ENCODE measurements around the gene CHP1. TPM values are rescaled to one million over a fixed set of nuclear protein-coding genes. Genes with fewer than 3 reads are reported as not detected.

CHP1 gene
- total and polyA plus RNA-seq, 2 of the 8 experiments (the other 6 are each of a cell fraction or from before 2014, with no cell fraction given): 45.2 to 89.0 TPM

DNA sequence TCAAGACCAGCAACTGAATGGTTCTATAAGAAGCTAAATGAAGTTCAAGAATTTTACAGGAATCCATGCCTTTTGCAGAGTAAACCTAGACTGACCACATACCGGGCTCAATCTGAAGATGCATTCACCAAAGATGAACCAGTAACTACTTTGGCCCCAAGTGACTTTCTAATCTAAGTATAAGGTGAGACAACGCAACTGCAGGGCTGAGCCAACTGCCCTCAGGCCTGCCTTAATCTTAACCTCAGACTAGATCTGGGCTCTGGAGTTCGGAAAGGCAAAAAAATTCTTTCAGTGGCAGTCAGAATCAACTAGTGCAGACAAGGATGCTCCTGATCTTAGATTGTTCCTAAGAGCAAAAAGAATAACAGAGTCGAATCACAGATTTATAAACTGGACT is 48.8 kb upstream of the CHP1 start:
- Histone ChIP-seq H2AK5ac (ENCODE audit: low read depth, low read length) (no peak overlapping the region), H3K4me3 (ENCODE audit: extremely low read depth in 1 of 4, insufficient read depth in 2 of 4, low read depth in 3 of 4, low read length in 4 of 4) (no peak overlapping the region), H3K27ac (ENCODE audit: low read depth, low read length) (no peak overlapping the region), H2AFZ (ENCODE audit: low read length) (no peak overlapping the region), H2BK5ac (ENCODE audit: low read depth, low read length) (no peak overlapping the region), H4K5ac (ENCODE audit: insufficient read length, low read depth, low read length) (no peak overlapping the region), H3K23ac (ENCODE audit: insufficient read length) (no peak overlapping the region), H4K8ac (ENCODE audit: extremely low read depth, insufficient read depth, low read length) (no peak overlapping the region), H3K4me1 (replicated peaks in 1 of 4; ENCODE audit: control insufficient read depth in 3 of 4, insufficient read depth in 4 of 4, low read length in 3 of 4) (peaks cover 0 to 3% (median 1%) of the 10 kb centered on the region in 4 experiments; a peak in 4 of 7 replicates), H2BK15ac (ENCODE audit: low read length) (no peak overlapping the region), H3K14ac (ENCODE audit: insufficient read length) (no peak overlapping the region), H3K18ac (ENCODE audit: extremely low read depth, low read length) (no peak overlapping the region), H3K27me3 (replicated peaks in 1 of 4; ENCODE audit: control insufficient read depth in 3 of 4, extremely low read depth in 1 of 4, insufficient read depth in 3 of 4, low read length in 3 of 4) (no peaks in the 10 kb centered on the region), H2BK12ac (ENCODE audit: low read depth, low read length) (no peak overlapping the region), H4K20me1 (replicated peaks in 1 of 2; ENCODE audit: control insufficient read depth in 1 of 2, insufficient read depth in 2 of 2, low read length in 2 of 2) (no peaks in the 10 kb centered on the region), H4K91ac (replicated peaks; ENCODE audit: insufficient read length, low read length) (no peak overlapping the region), H3K4ac (replicated peaks; ENCODE audit: insufficient read length, low read depth, low read length) (no peak overlapping the region), H3K56ac (replicated peaks; ENCODE audit: insufficient read length, low read depth, low read length) (no peak overlapping the region), H3K36me3 (ENCODE audit: control insufficient read depth in 2 of 4, insufficient read depth in 4 of 4, low read length in 3 of 4) (no peaks in the 10 kb centered on the region), H3K79me2 (ENCODE audit: control insufficient read depth in 1 of 2, insufficient read depth in 2 of 2, low read length in 2 of 2) (no peaks in the 10 kb centered on the region), H3K9me3 (ENCODE audit: insufficient read depth in 2 of 2, low read depth in 1 of 2, low read length in 1 of 2) (no peaks in the 10 kb centered on the region), H3K9ac (replicated peaks in 1 of 4; ENCODE audit: extremely low read depth in 1 of 4, low read depth in 3 of 4, low read length in 3 of 4) (no peak overlapping the region), H2BK20ac (ENCODE audit: low read length) (no peak overlapping the region), H3K79me1 (ENCODE audit: low read depth, low read length) (no peaks in the 10 kb centered on the region), H3K4me2 (ENCODE audit: insufficient read depth in 1 of 2, low read depth in 2 of 2, low read length in 2 of 2) (no peak overlapping the region), H3K23me2 (ENCODE audit: low read depth, low read length) (no peaks in the 10 kb centered on the region), H2BK120ac (replicated peaks; ENCODE audit: low read depth, low read length) (no peak overlapping the region)
- FAIRE-seq (no peak), DNase-seq (ENCODE audit: low read depth in 1 of 2, low spot score in 2 of 2) (no peak)
- TF ChIP-seq CBX8 (IDR thresholded peaks at IDR 0.05; ENCODE audit: borderline replicate concordance, low read depth, low read length) (no peak), CHD2 (IDR thresholded peaks at IDR 0.05; ENCODE audit: low read length) (no peak), FOSL1 (IDR thresholded peaks at IDR 0.05; ENCODE audit: insufficient read depth, low read depth, low read length) (no peak), BRCA1 (IDR thresholded peaks at IDR 0.05; ENCODE audit: low read depth, low read length) (no peak), TAF1 (IDR thresholded peaks at IDR 0.05; ENCODE audit: low read depth, low read length) (no peak), YY1 (IDR thresholded peaks at IDR 0.05; ENCODE audit: low read depth, low read length) (no peak), JUN (IDR thresholded peaks at IDR 0.05; ENCODE audit: low read depth, low read length) (no peak)
- 58% methylated on average over 4 of the region's 4 CpGs; no CpG with 5 or more reads in 1 of the 2 experiments for WGBS, 2 experiments (ENCODE audit: extremely low coverage in 1 of 2, insufficient coverage in 1 of 2, insufficient read length in 1 of 2, insufficient replicate concordance in 2 of 2, low coverage in 1 of 2, low lambda C conversion rate in 2 of 2, missing lambda C conversion rate in 1 of 2)
- CTCF ChIA-PET (ENCODE audit: partially characterized antibody): no interaction called here
- POLR2A ChIA-PET (ENCODE audit: partially characterized antibody): interaction anchor here (0.6 kb wide), 1 partner anchor 90 kb away, joined by 3 read pairs; no protein-coding TSS in a partner anchor
